IgD-negative memory B cell (primary cell): Measurements from ENCODE around the gene EDN2. TPM values are rescaled to one million over a fixed set of nuclear protein-coding genes. Genes with fewer than 3 reads are reported as not detected.

Source experiments
- H3K27ac Mint-ChIP-seq, 3 donors: one replicate each; pipeline ENCODE4 v1.8.0; 2020 to 2022; ENCODE audit warnings: mild to moderate bottlenecking in 3 of 3, mixed read lengths in 3 of 3, moderate library complexity in 1 of 3
- H3K27me3 Mint-ChIP-seq: one replicate; pipeline ENCODE4 v1.8.0; 2021; ENCODE audit warnings: mixed read lengths
- H3K36me3 Mint-ChIP-seq: one replicate; pipeline ENCODE4 v1.8.0; 2020; ENCODE audit warnings: mild to moderate bottlenecking, mixed read lengths
- H3K4me1 Mint-ChIP-seq, 3 donors: one replicate each; pipeline ENCODE4 v1.8.0; 2020 to 2022; ENCODE audit warnings: mixed read lengths in 3 of 3, mild to moderate bottlenecking in 1 of 3
- H3K4me3 Mint-ChIP-seq, 4 donors: one replicate each; pipeline ENCODE4 v1.8.0; 2020 to 2022; ENCODE audit warnings: mild to moderate bottlenecking in 4 of 4, mixed read lengths in 4 of 4, moderate library complexity in 3 of 4
- H3K9me3 Mint-ChIP-seq, 3 donors: one replicate each; pipeline ENCODE4 v1.8.0; 2020 to 2021; ENCODE audit warnings: mixed read lengths in 3 of 3, mild to moderate bottlenecking in 1 of 3
- polyA plus RNA-seq: library from polyadenylated mRNA; unstranded; fragments of 300-500 nt; fragmentation: Illumina TruSeq; gene quantifications from one replicate; pipeline ENCODE4 v1.2.3, GENCODE V29; 2021

EDN2 gene
- polyA plus RNA-seq = not detected

DNA sequence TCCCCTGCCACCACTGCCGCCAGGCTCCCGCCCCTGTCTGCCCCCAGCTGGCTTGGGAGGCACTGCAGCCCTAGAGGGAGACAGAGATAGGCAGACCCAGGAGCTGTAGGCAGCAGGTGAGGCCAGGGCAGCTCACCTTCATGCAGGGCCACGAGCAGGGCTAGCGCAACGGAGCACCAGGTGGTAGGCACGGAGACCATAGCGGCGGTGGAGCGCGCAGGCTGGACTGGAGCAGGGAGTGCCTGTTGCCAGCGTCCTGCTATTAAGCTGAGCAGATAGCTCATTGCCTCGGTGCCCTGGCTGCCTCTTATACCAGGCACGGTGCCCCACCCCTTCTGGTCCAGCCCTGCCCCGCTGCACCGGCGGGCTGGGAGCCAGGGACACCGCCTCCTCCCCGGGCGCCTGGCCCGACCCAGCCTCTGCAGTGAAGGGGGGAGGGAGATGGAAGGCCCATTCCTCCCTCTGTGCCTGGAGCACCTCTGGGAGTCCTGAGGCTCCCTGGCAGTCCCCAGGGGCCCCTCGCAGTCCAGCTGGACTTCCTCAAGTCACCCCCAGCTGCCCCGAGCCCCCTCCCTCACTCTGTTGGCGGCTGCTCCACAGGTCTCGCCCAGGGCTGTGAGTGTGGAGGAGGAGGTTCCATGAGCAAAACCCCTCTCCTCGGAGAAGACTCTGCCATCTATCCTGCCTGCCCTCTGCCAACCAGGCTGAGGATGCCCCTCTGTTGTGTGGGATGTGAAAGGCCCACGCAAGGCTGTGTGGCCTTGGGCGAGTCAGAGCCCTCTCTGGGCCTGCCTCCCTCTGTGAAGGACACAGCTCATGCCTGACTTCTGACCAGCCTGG, at the start of gene EDN2:
Gene EDN2, minus strand, starts transcription at position 282 of the 840 bp plus-strand sequence. Its CDS starts 82 bp downstream, at position 200.
- Mint-ChIP-seq H3K27me3 (peaks cover 19% of the 10 kb centered on the region), H3K4me3 (no peak within 1 kb of the TSS), H3K27ac (no peak within 1 kb of the TSS), H3K36me3 (no peaks in the 10 kb centered on the region), H3K9me3 (peaks cover 0 to 5% (median 0%) of the 10 kb centered on the region in 3 donors), H3K4me1 (peaks cover 6 to 9% (median 6%) of the 10 kb centered on the region in 3 donors)

DNA sequence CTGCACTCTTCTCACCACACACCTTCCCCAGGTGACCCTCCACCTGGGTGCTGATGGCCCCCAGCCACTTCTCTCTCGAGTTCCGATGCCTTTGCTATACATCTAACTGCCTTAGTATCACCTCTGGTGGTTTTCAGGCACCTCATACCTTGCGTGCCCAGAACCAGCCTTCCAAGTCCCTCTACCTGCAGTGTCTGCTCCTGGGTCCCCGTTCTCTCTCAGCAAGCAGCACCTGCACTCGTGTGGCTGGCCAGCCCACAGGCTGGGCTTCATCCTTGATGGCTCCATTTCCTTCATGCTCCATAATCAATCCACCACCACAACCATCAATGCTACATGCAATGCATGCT, 49.2 kb upstream of the EDN2 start:
- H3K4me1 Mint-ChIP-seq = peaks cover 10 to 31% (median 25%) of the 10 kb centered on the region in 3 donors
- no peaks in the 10 kb centered on the region for H3K9me3 Mint-ChIP-seq
- H3K27me3 Mint-ChIP-seq = no peaks in the 10 kb centered on the region
- H3K27ac Mint-ChIP-seq = peak overlapping the region in 1 of 3 donors; percentile 81
- H3K4me3 Mint-ChIP-seq = peak overlapping the region in 1 of 4 donors; percentile 6
- H3K36me3 Mint-ChIP-seq = peaks cover 9% of the 10 kb centered on the region

DNA sequence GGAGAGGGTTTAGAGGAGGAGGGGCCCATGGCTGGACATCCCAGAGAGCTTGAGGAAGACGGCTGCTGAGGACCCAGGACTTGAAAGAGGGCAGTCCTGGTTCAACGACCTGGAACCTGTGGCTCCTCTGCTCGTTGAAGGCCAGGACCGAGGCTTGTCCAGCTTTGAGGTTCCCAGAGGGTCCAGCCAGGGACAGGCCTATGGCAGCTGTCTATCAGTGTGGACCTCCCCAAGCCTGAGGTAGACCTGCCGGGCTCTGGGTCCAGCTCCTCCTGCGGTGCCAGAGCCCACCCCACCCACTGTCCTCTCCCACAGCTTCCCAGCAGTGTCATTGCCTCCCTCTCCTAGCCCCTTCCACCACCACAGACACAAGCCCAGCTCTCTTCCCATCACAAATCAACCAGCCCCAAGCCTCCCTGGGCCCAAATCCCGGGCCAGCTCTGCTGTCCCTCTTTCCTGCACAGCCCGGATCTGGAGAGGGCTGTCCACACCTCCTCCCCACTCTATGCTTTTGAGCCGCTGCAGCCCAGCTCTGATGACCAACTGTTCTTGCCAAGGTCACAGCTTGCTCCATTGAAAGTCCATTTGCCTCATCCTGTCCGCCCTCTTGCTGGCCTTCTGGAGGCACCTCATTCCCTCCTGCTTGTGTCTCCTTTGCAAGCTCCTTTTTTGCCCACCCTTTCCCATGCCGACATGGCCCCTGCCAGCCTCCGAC, 48.7 kb upstream of the EDN2 start:
- Mint-ChIP-seq H3K27ac (peak overlapping the region in 1 of 3 donors; percentile 81), H3K4me1 (peaks cover 10 to 26% (median 19%) of the 10 kb centered on the region in 3 donors), H3K4me3 (peak overlapping the region in 1 of 4 donors; percentile 6)

DNA sequence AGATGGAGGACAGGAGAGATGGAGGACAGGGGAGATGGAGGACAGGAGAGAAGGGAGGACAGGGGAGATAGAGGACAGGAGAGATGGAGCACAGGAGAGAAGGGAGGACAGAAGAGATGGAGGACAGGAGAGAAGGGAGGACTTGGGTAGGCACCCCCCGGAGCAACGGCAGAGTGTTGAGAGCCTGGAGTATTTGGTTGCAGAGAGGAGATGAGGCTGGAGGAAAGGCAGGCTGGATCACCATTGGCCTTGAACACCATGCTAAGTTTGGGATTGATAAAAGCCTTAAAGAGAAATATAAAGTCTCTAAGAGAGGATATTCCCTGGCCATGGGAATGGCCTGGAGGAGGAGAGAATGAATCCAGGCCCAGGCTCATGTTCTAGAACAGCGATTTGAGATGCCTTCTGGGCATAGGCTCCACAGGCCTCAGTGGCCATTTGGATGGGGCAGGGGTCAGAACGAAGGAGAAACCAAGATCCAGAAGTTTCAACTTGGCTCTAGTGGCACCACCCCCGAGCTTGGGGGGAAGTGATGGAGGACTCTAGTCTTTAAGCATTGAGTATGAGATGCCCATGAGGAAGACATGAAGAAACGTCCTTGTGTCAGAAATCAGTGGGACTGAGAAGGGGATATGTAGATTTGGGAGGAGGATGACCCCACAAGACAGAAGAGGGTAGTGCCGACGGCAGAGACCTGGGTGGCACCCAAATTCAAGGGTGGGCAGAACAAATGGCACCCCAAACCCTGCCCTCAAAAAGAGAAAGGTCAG, 47.9 kb upstream of the EDN2 start:
- H3K27me3 Mint-ChIP-seq = no peaks in the 10 kb centered on the region
- H3K36me3 Mint-ChIP-seq = peaks cover 9% of the 10 kb centered on the region
- no peak overlapping the region for H3K4me3 Mint-ChIP-seq
- no peak overlapping the region for H3K27ac Mint-ChIP-seq
- peaks cover 9 to 18% (median 11%) of the 10 kb centered on the region in 3 donors for H3K4me1 Mint-ChIP-seq
- no peaks in the 10 kb centered on the region for H3K9me3 Mint-ChIP-seq

More for the DNA sequence above, 48.7 kb upstream of the EDN2 start:
- no peaks in the 10 kb centered on the region for H3K9me3 Mint-ChIP-seq
- no peaks in the 10 kb centered on the region for H3K27me3 Mint-ChIP-seq
- peaks cover 9% of the 10 kb centered on the region for H3K36me3 Mint-ChIP-seq

DNA sequence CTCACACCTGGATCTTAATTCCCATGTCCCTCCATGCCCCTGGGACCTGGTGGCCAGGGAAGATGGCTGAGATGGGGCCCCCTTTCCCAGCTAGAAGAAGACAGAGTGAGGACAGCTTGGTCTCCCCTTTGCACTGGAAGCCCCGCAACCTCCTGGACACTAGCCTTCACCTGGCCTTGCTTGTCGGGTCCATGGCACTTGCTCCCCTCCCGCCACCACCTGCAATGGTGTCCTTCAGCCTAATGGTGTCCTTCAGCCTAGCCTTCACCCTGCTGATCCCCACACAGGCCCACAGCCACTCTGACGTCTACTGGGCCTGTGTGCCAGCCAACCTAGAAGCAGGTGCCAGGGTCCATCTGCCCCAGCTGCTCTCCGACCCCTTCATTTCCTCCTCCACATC, 45.9 kb upstream of the EDN2 start:
- Mint-ChIP-seq H3K36me3 (peaks cover 9% of the 10 kb centered on the region), H3K4me3 (no peak overlapping the region), H3K4me1 (peaks cover 0 to 4% (median 0%) of the 10 kb centered on the region in 3 donors), H3K27ac (no peak overlapping the region), H3K9me3 (no peaks in the 10 kb centered on the region), H3K27me3 (no peaks in the 10 kb centered on the region)

DNA sequence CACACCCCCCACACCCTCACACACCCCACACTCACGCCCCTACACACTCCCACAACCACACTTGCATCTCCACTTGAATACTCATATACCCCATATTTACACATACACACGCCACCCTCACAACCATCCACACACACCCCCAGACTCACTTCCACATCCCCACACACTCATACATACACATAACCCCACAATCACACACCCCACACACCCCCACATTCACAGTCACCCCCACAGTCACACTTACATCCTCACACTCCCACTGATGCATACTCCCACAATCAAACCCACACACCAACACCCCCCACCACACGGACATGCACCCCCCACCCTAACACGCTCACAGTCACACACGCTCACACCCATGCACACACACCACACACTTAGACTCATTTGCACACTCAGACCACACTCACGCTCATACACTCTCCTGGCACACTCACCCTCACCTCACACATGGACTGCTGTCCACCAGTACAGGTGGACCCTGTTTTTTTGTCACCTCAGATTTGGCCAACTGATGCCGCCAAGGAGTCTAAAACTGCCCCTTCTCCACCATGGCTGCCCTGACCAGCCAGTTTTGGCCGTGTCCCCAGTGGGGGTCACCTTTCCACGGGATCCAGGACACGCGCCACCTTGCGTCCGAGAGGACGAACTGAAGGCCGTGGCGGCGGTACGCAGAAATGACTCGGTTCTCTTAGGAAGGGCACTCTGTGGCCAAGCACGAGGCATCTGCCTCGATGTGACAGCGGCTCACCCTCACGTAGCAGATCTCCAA, 45.3 kb upstream of the EDN2 start:
- H3K4me1 Mint-ChIP-seq = peaks cover 0 to 4% (median 0%) of the 10 kb centered on the region in 3 donors
- peaks cover 9% of the 10 kb centered on the region for H3K36me3 Mint-ChIP-seq
- H3K27me3 Mint-ChIP-seq = no peaks in the 10 kb centered on the region
- H3K27ac Mint-ChIP-seq = no peak overlapping the region
- no peak overlapping the region for H3K4me3 Mint-ChIP-seq
- H3K9me3 Mint-ChIP-seq = no peaks in the 10 kb centered on the region

DNA sequence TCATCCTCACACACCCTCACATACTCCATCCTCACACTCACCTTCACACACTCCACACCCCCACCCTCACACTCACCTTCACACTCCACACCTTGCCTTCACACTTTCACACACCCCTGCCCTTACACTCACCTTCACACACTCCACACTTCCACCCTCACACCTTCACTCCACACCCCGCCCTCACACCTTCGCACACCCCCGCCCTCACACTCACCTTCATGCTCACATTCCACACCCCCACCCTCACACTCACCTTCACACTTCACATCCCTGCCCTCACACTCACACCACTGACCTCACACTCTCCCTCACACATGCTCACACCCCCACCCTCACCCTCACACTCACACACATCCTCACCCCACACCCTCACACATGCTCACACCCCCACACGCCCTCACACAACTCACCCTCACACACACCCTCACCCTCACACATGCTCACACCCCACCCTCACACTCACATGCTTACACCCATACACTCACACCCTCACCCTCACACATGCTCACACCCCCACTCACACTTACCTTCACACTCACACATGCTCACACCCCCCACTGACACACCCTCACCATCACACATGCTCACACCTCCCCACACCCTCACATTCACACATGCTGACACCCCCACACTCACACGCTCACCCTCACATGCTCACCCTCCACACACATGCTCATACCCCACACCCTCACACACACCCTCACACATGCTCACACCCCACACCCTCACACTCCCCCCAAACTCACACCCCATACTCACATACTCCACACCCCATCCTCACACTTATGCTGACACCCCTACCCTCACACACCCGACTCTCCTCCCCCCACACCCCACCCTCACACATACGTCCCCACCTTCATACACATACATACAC, 44.5 kb upstream of the EDN2 start:
- peaks cover 0 to 4% (median 0%) of the 10 kb centered on the region in 3 donors for H3K4me1 Mint-ChIP-seq
- H3K27me3 Mint-ChIP-seq = no peaks in the 10 kb centered on the region
- H3K4me3 Mint-ChIP-seq = no peak overlapping the region
- H3K27ac Mint-ChIP-seq = no peak overlapping the region
- peaks cover 8% of the 10 kb centered on the region for H3K36me3 Mint-ChIP-seq
- H3K9me3 Mint-ChIP-seq = no peaks in the 10 kb centered on the region

DNA sequence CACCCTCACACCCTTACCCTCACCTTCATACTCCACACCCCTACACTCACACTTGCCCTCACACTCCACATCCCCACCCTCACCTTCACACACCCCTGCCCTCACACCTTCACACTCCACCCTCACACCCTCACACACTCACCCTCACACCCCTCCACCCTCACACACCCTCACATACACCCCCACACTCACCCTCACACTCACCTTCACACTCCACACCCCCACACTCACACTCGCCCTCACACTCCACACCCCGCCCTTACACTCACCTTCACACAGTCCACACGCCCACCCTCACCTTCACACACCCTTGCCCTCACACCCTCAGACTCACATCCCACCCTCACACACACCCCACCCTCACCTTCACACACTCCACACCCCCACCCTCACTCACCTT, 43.6 kb upstream of the EDN2 start:
- no peaks in the 10 kb centered on the region for H3K27me3 Mint-ChIP-seq
- H3K36me3 Mint-ChIP-seq = peaks cover 5% of the 10 kb centered on the region
- H3K4me1 Mint-ChIP-seq = peaks cover 0 to 4% (median 0%) of the 10 kb centered on the region in 3 donors
- H3K9me3 Mint-ChIP-seq = no peaks in the 10 kb centered on the region
- H3K27ac Mint-ChIP-seq = no peak overlapping the region
- H3K4me3 Mint-ChIP-seq = no peak overlapping the region

DNA sequence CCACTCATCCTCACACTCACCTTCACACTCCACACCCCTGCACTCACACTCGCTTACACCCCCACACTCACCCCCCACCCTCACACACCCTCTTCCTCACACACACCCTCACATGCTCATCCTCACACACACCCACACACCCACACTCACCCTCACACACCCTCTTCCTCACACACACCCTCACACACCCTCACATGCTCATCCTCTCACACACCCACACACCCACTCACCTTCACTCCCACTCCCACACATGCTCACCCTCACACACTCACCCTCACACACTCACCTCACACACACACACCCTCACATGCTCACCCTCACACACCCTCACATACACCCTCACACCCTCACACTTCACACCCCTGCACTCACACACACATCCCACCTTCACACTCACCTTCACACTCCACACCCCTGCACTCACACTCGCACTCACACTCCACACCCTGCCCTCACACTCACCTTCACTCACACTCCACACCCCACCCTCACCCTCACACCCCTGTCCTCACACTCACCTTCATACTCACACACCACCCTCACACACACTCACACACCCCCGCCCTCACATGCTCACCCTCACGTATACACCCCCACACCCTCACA, 42.6 kb upstream of the EDN2 start:
- H3K27me3 Mint-ChIP-seq = no peaks in the 10 kb centered on the region
- H3K9me3 Mint-ChIP-seq = no peaks in the 10 kb centered on the region
- no peak overlapping the region for H3K27ac Mint-ChIP-seq
- no peak overlapping the region for H3K4me3 Mint-ChIP-seq
- peaks cover 0 to 4% (median 0%) of the 10 kb centered on the region in 3 donors for H3K4me1 Mint-ChIP-seq
- H3K36me3 Mint-ChIP-seq = peaks cover 8% of the 10 kb centered on the region

DNA sequence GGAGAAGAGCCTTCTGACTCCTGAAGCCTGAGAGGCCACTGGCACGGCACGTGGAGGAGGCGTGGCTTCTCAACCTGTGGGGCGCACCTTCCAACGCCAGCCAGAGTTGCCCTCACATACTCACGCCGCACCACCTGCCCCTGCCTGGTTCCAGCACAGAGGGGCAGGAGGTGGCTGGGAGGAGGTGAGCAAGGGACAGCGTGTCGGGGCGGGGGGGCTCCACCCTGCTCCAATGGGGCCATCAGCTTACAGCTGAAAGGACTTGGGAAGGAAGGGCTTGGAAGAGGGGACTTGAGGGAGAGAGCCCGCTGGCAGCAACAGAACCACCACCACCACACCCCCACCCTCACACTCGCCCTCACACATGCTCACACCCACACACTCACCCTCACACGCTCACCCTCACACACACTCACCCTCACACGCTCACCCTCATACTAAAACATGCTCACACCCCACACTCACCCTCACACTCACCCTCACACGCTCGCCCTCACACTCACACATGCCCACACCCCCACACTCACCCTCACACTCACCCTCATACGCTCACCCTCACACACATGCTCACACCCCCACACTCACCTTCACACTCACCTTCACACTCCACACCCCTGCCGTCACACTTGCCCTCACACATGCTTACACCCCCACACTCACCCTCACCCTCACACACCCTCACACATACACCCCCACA, 41.6 kb upstream of the EDN2 start:
- H3K9me3 Mint-ChIP-seq = no peaks in the 10 kb centered on the region
- no peak overlapping the region for H3K4me3 Mint-ChIP-seq
- H3K4me1 Mint-ChIP-seq = peaks cover 0 to 4% (median 0%) of the 10 kb centered on the region in 3 donors
- H3K27ac Mint-ChIP-seq = no peak overlapping the region
- no peaks in the 10 kb centered on the region for H3K27me3 Mint-ChIP-seq
- peaks cover 7% of the 10 kb centered on the region for H3K36me3 Mint-ChIP-seq

DNA sequence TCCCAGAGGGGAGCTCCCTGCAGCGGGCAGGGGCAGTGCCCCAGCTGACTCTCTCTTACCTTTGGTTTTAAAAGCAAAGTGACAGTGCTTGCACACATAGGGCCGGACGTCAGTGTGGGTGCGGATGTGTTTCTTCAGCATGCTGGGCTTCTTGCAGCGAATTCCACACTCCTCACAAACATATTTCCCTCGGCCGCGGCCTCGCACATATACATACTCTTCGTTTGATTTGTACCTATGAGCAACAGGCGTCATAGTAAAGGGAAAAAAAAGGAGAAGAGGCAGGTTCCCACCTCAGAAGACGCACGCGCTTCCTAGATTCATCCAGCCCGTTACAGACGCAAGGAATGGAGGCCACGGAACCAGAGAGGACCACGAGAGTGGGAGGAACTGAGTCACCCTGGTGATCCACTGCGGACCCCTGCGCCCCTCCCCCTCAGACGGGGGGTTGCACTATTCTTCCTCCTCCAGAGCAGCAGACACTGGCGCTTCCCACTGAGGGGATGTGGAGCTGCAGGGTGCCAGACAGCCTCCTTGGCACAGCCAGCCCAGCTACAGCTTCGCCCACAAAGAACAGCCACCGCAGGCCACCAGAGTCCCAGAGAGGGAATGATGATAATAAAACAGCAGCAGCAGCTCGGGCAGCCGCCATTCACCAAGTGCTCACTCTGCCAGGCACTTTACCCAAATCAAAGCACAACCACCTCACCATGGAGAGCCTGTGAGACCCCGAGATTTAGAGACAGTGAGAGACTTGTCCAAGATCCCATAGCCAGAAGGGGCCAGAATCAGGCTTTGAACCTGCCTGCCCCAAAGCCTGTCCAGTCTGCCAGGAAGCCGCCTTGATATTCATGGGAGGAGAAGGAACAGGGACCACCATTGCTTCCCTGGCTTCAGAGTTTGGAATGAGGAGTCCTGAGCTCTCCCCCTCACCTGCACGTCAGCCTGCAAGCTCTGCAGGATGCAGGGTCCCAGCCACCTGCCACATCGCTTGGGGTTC, 40.5 kb upstream of the EDN2 start:
- Mint-ChIP-seq H3K36me3 (peaks cover 7% of the 10 kb centered on the region), H3K27ac (peak overlapping the region in 1 of 3 donors; percentile 60)

More for the DNA sequence above, 40.5 kb upstream of the EDN2 start:
- Mint-ChIP-seq H3K9me3 (no peaks in the 10 kb centered on the region), H3K27me3 (no peaks in the 10 kb centered on the region), H3K4me1 (no peaks in the 10 kb centered on the region), H3K4me3 (no peak overlapping the region)
